ENCODE data around the gene CYP24A1. TPM values are rescaled to one million over a fixed set of nuclear protein-coding genes. Genes with fewer than 3 reads are reported as not detected.

Gene CYP24A1
- total RNA-seq, result 6.9 and 8.7 TPM in 2 replicates

GRCh38 chr20:54173653-54174456 is at the start of gene CYP24A1:
CYP24A1 (minus strand) TSS chr20:54173986; CDS start chr20:54173579, 407 bp downstream.
- peaks cover 5% of the 10 kb centered on the region for H3K27me3 ChIP-seq (ENCODE audit: control insufficient read depth, insufficient read depth, low read length)
- no peaks in the 10 kb centered on the region for H3K36me3 ChIP-seq (ENCODE audit: control insufficient read depth, insufficient read depth, low read length)
- DNase-seq (ENCODE audit: low read depth) (no peak), FAIRE-seq (no peak)
- no peak for TF ChIP-seq CTCF (IDR thresholded peaks at IDR 0.05; ENCODE audit: insufficient read depth, low read length, severe bottlenecking)
- H3K4me3 ChIP-seq (ENCODE audit: low read depth, low read length), result no peak within 1 kb of the TSS

GRCh38 chr20:54223285-54223684 is 49.5 kb upstream of the CYP24A1 start:
- Histone ChIP-seq H3K36me3 (ENCODE audit: control insufficient read depth, insufficient read depth, low read length) (no peaks in the 10 kb centered on the region), H3K4me3 (ENCODE audit: low read depth, low read length) (no peak overlapping the region), H3K27me3 (ENCODE audit: control insufficient read depth, insufficient read depth, low read length) (no peaks in the 10 kb centered on the region)
- FAIRE-seq (no peak), DNase-seq (ENCODE audit: low read depth) (no peak)
- no peak for TF ChIP-seq CTCF (IDR thresholded peaks at IDR 0.05; ENCODE audit: insufficient read depth, low read length, severe bottlenecking)

- DNase-seq (ENCODE audit: low read depth), result no peak
- TF ChIP-seq CTCF (IDR thresholded peaks at IDR 0.05; ENCODE audit: insufficient read depth, low read length, severe bottlenecking), result no peak
- Histone ChIP-seq H3K36me3 (ENCODE audit: control insufficient read depth, insufficient read depth, low read length) (no peaks in the 10 kb centered on the region), H3K27me3 (ENCODE audit: control insufficient read depth, insufficient read depth, low read length) (no peaks in the 10 kb centered on the region), H3K4me3 (ENCODE audit: low read depth, low read length) (no peak overlapping the region)
- FAIRE-seq, result no peak
These were observed 48.5 kb upstream of the CYP24A1 start for GRCh38 chr20:54221996-54222890.

- H3K4me3 ChIP-seq (ENCODE audit: low read depth, low read length), result no peak overlapping the region
- no peak for FAIRE-seq
- peaks cover 1% of the 10 kb centered on the region for H3K36me3 ChIP-seq (ENCODE audit: control insufficient read depth, insufficient read depth, low read length)
- no peaks in the 10 kb centered on the region for H3K27me3 ChIP-seq (ENCODE audit: control insufficient read depth, insufficient read depth, low read length)
- DNase-seq (ENCODE audit: low read depth), result peak; percentile 37
- no peak for TF ChIP-seq CTCF (IDR thresholded peaks at IDR 0.05; ENCODE audit: insufficient read depth, low read length, severe bottlenecking)
These were observed 47.6 kb upstream of the CYP24A1 start for GRCh38 chr20:54221353-54221752.

- FAIRE-seq, result no peak
These were observed 46.9 kb upstream of the CYP24A1 start for GRCh38 chr20:54220722-54221121.

More at GRCh38 chr20:54220722-54221121, 46.9 kb upstream of the CYP24A1 start:
- Histone ChIP-seq H3K36me3 (ENCODE audit: control insufficient read depth, insufficient read depth, low read length) (peaks cover 1% of the 10 kb centered on the region), H3K4me3 (ENCODE audit: low read depth, low read length) (no peak overlapping the region), H3K27me3 (ENCODE audit: control insufficient read depth, insufficient read depth, low read length) (no peaks in the 10 kb centered on the region)
- TF ChIP-seq CTCF (IDR thresholded peaks at IDR 0.05; ENCODE audit: insufficient read depth, low read length, severe bottlenecking), result no peak
- no peak for DNase-seq (ENCODE audit: low read depth)
